Measurements from ENCODE around the gene SLC30A5. TPM values are rescaled to one million over a fixed set of nuclear protein-coding genes. Genes with fewer than 3 reads are reported as not detected.

SLC30A5 gene
- total and polyA plus RNA-seq, 10 of the 15 experiments (the other 5 are each of a cell fraction or from before 2014, with no cell fraction given): 14.7 to 67.9 (median 38.4) TPM

GRCh38 chr5:69166686-69167492 is 73.1 kb downstream of the SLC30A5 start, which contains the start of gene CCNB1:
Gene CCNB1 (plus strand): TSS chr5:69167150. CDS start chr5:69167263, 113 bp downstream.
- intact Hi-C loops (cut with micrococcal nuclease; ENCODE audit: unreplicated experiment): loop anchor here (2.0 to 10.0 kb wide), 3 partner anchors 22 to 198 kb away; partner anchors contain the start of genes AK6, CENPH, RAD17 and SLC30A5
- BruUV-seq (replicated peaks): no TSS peak
- ChIA-PET RAD21 (ENCODE audit: unreplicated experiment) (interaction anchor here (0.6 to 1.4 kb wide), 6 partner anchors 23 to 168 kb away, joined by 3 to 9 read pairs (median 4); partner anchors contain the start of genes CDK7, CENPH and SLC30A5), POLR2A (interaction anchor here (0.6 to 1.7 kb wide), 4 partner anchors 23 to 66 kb away, joined by 3 to 6 read pairs (median 3); partner anchors contain the start of gene CENPH), SMC1A (ENCODE audit: uncharacterized antibody, unreplicated experiment) (interaction anchor here (0.6 to 1.6 kb wide), 6 partner anchors 23 to 352 kb away, joined by 3 to 6 read pairs (median 4); partner anchors contain the start of genes CDK7 and SLC30A5), CTCF (interaction anchor here (0.6 to 2.0 kb wide), 7 partner anchors 12 to 171 kb away, joined by 3 to 6 read pairs (median 3); partner anchors contain the start of gene SLC30A5)
- Histone ChIP-seq H2AFZ (ENCODE audit: control insufficient read depth, low read depth, low read length) (peak within 1 kb of the TSS; percentile 96), H3K4me3 (peak within 1 kb of the TSS; percentile 86), H3K27me3 (replicated peaks in 1 of 2; ENCODE audit: control insufficient read depth in 2 of 2, insufficient read depth in 2 of 2, low read length in 1 of 2) (no peaks in the 10 kb centered on the region), H3K36me3 (ENCODE audit: control insufficient read depth in 2 of 2, insufficient read depth in 2 of 2, low read length in 1 of 2) (peaks cover 2% of the 10 kb centered on the region in 2 experiments; a peak in 1 of 4 replicates), H3K9ac (ENCODE audit: control insufficient read depth, insufficient read depth, low read length) (peak within 1 kb of the TSS; percentile 79), H3K4me1 (ENCODE audit: control insufficient read depth, insufficient read depth, low read length) (no peaks in the 10 kb centered on the region), H3K4me2 (ENCODE audit: control insufficient read depth, insufficient read depth) (peak within 1 kb of the TSS; percentile 88), H3K79me2 (ENCODE audit: control insufficient read depth, insufficient read depth, low read length) (peaks cover 28% of the 10 kb centered on the region), H4K20me1 (ENCODE audit: control insufficient read depth, insufficient read depth) (no peaks in the 10 kb centered on the region), H3K27ac (ENCODE audit: control insufficient read depth, insufficient read depth) (peak within 1 kb of the TSS; percentile 65), H3K9me3 (replicated peaks; ENCODE audit: control insufficient read depth, insufficient read depth, low read length) (no peaks in the 10 kb centered on the region; the same call in 2 of the 3 replicates)
- peak; percentile 99 for ATAC-seq
- peak; percentile 95 for DNase-seq (ENCODE audit: low read depth, low spot score)
- in situ Hi-C loops (cut with MboI): no loop called here
- FAIRE-seq: peak; percentile 99
- 1% methylated on average over 49 of the region's 50 CpGs for WGBS (ENCODE audit: insufficient coverage, insufficient replicate concordance, low lambda C conversion rate, missing lambda C conversion rate)
- TF ChIP-seq TARDBP (IDR thresholded peaks at IDR 0.05; ENCODE audit: borderline replicate concordance) (peak; percentile 72; the same call in 1 of the 2 replicates), TCF12 (IDR thresholded peaks at IDR 0.05; ENCODE audit: low read depth, low read length) (peak; percentile 66; the same call in 1 of the 2 replicates), NKRF (conservative IDR thresholded peaks at IDR 0.05) (peak; percentile 100), SIN3A (IDR thresholded peaks at IDR 0.05; ENCODE audit: low read depth, low read length) (peak; percentile 100), POU2F2 (IDR thresholded peaks at IDR 0.05; ENCODE audit: borderline replicate concordance, low read depth, low read length) (peak; percentile 44; the same call in 1 of the 3 replicates), IKZF1 (conservative IDR thresholded peaks at IDR 0.05) (0 out of 2 replicates have a peak, but pooled peaks have one; percentile 45)
- TF ChIP-seq, protein P1, sequence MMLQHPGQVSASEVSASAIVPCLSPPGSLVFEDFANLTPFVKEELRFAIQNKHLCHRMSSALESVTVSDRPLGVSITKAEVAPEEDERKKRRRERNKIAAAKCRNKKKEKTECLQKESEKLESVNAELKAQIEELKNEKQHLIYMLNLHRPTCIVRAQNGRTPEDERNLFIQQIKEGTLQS (IDR thresholded peaks at IDR 0.05; ENCODE audit: borderline replicate concordance, extremely low read depth, low read depth, low read length): 0 out of 2 replicates have a peak, but pooled peaks have one; percentile 42
- TF ChIP-seq, protein P2, sequence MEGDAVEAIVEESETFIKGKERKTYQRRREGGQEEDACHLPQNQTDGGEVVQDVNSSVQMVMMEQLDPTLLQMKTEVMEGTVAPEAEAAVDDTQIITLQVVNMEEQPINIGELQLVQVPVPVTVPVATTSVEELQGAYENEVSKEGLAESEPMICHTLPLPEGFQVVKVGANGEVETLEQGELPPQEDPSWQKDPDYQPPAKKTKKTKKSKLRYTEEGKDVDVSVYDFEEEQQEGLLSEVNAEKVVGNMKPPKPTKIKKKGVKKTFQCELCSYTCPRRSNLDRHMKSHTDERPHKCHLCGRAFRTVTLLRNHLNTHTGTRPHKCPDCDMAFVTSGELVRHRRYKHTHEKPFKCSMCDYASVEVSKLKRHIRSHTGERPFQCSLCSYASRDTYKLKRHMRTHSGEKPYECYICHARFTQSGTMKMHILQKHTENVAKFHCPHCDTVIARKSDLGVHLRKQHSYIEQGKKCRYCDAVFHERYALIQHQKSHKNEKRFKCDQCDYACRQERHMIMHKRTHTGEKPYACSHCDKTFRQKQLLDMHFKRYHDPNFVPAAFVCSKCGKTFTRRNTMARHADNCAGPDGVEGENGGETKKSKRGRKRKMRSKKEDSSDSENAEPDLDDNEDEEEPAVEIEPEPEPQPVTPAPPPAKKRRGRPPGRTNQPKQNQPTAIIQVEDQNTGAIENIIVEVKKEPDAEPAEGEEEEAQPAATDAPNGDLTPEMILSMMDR (IDR thresholded peaks at IDR 0.05 in 2 of 3, conservative IDR thresholded peaks at IDR 0.05 in 1 of 3; ENCODE audit: control insufficient read depth in 2 of 3, extremely low read depth in 1 of 3, insufficient read depth in 1 of 3, low read depth in 3 of 3, low read length in 3 of 3): 0 out of 6 replicates have a peak, but pooled peaks of 1 of the 3 experiments have one; percentile 3
- TF ChIP-seq, protein P3, sequence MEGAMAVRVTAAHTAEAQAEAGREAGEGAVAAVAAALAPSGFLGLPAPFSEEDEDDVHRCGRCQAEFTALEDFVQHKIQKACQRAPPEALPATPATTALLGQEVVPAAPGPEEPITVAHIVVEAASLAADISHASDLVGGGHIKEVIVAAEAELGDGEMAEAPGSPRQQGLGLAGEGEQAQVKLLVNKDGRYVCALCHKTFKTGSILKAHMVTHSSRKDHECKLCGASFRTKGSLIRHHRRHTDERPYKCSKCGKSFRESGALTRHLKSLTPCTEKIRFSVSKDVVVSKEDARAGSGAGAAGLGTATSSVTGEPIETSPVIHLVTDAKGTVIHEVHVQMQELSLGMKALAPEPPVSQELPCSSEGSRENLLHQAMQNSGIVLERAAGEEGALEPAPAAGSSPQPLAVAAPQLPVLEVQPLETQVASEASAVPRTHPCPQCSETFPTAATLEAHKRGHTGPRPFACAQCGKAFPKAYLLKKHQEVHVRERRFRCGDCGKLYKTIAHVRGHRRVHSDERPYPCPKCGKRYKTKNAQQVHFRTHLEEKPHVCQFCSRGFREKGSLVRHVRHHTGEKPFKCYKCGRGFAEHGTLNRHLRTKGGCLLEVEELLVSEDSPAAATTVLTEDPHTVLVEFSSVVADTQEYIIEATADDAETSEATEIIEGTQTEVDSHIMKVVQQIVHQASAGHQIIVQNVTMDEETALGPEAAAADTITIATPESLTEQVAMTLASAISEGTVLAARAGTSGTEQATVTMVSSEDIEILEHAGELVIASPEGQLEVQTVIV (IDR thresholded peaks at IDR 0.05; ENCODE audit: borderline replicate concordance, partially characterized antibody): peak; percentile 19
- TF ChIP-seq, protein P4, sequence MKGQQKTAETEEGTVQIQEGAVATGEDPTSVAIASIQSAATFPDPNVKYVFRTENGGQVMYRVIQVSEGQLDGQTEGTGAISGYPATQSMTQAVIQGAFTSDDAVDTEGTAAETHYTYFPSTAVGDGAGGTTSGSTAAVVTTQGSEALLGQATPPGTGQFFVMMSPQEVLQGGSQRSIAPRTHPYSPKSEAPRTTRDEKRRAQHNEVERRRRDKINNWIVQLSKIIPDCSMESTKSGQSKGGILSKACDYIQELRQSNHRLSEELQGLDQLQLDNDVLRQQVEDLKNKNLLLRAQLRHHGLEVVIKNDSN (IDR thresholded peaks at IDR 0.05; ENCODE audit: borderline replicate concordance, extremely low read length, insufficient read depth, low read depth, low read length): peak; percentile 90

Data from GM12878 (cell line).